ENCODE results near the gene CRYGN.

GRCh38 chr7:151481650-151482505 lies 41.9 kb upstream of the CRYGN start:
- TF ChIP-seq, protein P1, sequence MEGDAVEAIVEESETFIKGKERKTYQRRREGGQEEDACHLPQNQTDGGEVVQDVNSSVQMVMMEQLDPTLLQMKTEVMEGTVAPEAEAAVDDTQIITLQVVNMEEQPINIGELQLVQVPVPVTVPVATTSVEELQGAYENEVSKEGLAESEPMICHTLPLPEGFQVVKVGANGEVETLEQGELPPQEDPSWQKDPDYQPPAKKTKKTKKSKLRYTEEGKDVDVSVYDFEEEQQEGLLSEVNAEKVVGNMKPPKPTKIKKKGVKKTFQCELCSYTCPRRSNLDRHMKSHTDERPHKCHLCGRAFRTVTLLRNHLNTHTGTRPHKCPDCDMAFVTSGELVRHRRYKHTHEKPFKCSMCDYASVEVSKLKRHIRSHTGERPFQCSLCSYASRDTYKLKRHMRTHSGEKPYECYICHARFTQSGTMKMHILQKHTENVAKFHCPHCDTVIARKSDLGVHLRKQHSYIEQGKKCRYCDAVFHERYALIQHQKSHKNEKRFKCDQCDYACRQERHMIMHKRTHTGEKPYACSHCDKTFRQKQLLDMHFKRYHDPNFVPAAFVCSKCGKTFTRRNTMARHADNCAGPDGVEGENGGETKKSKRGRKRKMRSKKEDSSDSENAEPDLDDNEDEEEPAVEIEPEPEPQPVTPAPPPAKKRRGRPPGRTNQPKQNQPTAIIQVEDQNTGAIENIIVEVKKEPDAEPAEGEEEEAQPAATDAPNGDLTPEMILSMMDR (IDR thresholded peaks at IDR 0.05) = no peak
- TF ChIP-seq POLR2A (IDR thresholded peaks at IDR 0.05) = no peak

All from uterus (tissue), 2 donors.